DND-41 (cell line): Measurements from ENCODE around the gene TENT5A.

Source experiments
- EZH2 ChIP-seq: IDR thresholded peaks from 3 replicates; pipeline ENCODE4 v1.6.1; 2012; ENCODE audit warnings: borderline replicate concordance, low read depth, mild to moderate bottlenecking, moderate library complexity, low read length, inconsistent platforms; ENCODE audit not compliant: severe bottlenecking
- TF ChIP-seq, protein P1 (sequence below): IDR thresholded peaks from 2 replicates; pipeline ENCODE4 v1.5.1; 2012; ENCODE audit warnings: borderline replicate concordance, low read length, moderate library complexity, mild to moderate bottlenecking; ENCODE audit not compliant: poor library complexity, severe bottlenecking; ENCODE audit errors: extremely low read depth

DNA sequence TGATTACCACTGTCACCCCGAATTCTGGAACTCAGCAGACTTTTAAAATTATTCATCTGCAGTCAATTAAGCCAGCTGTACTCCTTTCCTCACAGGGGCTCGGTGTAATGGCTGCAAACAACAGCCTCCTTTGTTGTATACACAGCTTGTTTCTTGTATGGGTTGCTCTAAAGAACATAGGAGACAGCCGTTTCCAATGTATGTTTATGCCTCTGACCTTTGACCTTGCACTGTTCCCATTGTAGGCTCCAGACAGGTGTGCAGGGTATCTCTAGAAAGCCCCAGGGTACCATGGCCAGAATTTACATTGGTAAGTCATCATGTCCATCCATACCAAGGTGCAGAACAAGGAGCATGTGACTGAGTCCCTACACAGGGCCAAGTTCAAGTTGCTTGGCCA lies 11.5 kb upstream of the TENT5A start:
- TF ChIP-seq EZH2 = no peak
- TF ChIP-seq, protein P1, sequence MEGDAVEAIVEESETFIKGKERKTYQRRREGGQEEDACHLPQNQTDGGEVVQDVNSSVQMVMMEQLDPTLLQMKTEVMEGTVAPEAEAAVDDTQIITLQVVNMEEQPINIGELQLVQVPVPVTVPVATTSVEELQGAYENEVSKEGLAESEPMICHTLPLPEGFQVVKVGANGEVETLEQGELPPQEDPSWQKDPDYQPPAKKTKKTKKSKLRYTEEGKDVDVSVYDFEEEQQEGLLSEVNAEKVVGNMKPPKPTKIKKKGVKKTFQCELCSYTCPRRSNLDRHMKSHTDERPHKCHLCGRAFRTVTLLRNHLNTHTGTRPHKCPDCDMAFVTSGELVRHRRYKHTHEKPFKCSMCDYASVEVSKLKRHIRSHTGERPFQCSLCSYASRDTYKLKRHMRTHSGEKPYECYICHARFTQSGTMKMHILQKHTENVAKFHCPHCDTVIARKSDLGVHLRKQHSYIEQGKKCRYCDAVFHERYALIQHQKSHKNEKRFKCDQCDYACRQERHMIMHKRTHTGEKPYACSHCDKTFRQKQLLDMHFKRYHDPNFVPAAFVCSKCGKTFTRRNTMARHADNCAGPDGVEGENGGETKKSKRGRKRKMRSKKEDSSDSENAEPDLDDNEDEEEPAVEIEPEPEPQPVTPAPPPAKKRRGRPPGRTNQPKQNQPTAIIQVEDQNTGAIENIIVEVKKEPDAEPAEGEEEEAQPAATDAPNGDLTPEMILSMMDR = no peak
